H1 (cell line): ENCODE data around the gene GPR162. TPM values are rescaled to one million over a fixed set of nuclear protein-coding genes. Genes with fewer than 3 reads are reported as not detected.

Experiments used
- KDM5A ChIP-seq: fragments of 200-600 bp; IDR thresholded peaks from 2 replicates; pipeline ENCODE4 v1.7.1; 2012; ENCODE audit warnings: mild to moderate bottlenecking, low read length, inconsistent platforms, mixed read lengths
- SIRT6 ChIP-seq: IDR thresholded peaks from one replicate; pipeline ENCODE4 v1.7.1; 2012; ENCODE audit warnings: low read length, inconsistent platforms
- polyA plus RNA-seq, 7 experiments: library from polyadenylated mRNA; depleted of rRNA in 3 of 7; stranded (reverse) in 5 of 7; unstranded in 2 of 7; fragments of >200 nt in 5 of 7; fragments of 200-250 nt in 2 of 7; gene quantifications; 1 replicate in 5 of 7; 2 replicates in 1 of 7; 4 replicates in 1 of 7; pipeline versions ENCODE4 v1.2.1 to v1.2.3, GENCODE V29; 2011 to 2013; ENCODE audit warnings: missing spikeins in 2 of 7, mixed read lengths in 2 of 7
- total RNA-seq: library from RNA; stranded (reverse); fragmentation: NEBNext Ultra II Directional; extraction: Animal tissue kit (Norgen Biotek cat#: 25700); gene quantifications from 2 replicates; pipeline ENCODE4 v1.2.1, GENCODE V29; 2021
- TF ChIP-seq, protein P1 (sequence below): fragments of 300-600 bp; sonication (generic); IDR thresholded peaks from 2 replicates; pipeline ENCODE4 v1.7.1; 2012; ENCODE audit warnings: low read length, moderate library complexity, mild to moderate bottlenecking, inconsistent platforms; ENCODE audit not compliant: insufficient replicate concordance
- TF ChIP-seq, protein P2 (sequence below), 3 experiments: IDR thresholded peaks; 1 replicate in 2 of 3; 2 replicates in 1 of 3; pipeline versions ENCODE4 v1.5.1 to v1.6.1; 2011; ENCODE audit warnings: low read length in 3 of 3, mild to moderate bottlenecking in 3 of 3, inconsistent platforms in 2 of 3, low read depth in 1 of 3, moderate library complexity in 1 of 3; ENCODE audit not compliant: insufficient read depth in 1 of 3; ENCODE audit errors: control extremely low read depth in 1 of 3
- TF ChIP-seq, protein P3 (sequence below): IDR thresholded peaks from 2 replicates; pipeline ENCODE4 v1.6.1; 2011; ENCODE audit warnings: low read depth, mild to moderate bottlenecking, low read length; ENCODE audit not compliant: insufficient read depth

GPR162 gene
- total and polyA plus RNA-seq, 2 of the 8 experiments (the other 6 are each of a cell fraction or from before 2014, with no cell fraction given): 7.3 to 8.8 TPM

DNA sequence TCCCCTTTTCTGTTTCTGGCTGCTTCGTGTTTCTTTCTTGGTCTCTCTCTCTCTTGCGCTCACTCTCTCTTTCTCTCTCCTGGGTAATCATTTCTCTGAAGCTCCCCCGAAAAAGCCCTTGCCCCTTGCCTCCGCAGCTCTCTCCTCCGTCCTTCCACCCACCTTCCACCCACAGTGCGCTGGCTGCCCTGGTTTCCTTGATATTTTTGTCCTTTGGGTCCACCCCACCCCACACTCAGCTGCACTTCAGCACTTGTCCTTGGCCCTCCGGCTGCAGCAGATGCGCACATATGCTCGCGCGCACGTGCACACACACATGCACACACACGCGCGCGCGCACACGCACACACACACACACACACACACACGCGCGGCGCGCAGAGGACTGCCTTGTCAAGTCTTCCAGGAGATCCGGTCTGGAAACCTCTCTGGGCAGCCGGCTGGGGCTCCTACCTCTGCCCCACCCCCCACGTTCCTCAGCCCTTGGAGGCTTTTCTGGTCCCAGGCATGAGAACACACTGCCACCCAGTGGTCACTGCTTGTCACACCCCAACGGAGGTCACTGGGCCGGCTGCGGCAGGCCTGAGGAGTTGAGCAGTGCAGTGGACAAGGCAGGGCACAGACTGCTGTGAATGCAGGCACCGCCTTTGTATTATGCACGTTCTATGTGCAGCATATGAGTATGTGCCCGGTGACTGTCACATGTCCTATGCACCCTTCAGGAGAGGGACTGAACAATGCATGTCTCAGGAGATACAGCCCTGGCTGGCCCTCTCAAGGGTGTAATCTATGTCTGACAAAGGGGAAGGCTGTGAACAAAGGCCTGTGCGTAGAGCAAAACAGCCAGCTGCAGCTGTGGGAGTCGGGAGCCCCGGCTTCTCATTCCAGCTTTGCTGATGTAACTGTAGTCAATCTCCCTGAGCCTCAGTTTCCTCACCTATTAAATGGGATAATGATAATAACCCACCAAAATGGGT is 42.8 kb upstream of the GPR162 start (continued):
- TF ChIP-seq, protein P1, sequence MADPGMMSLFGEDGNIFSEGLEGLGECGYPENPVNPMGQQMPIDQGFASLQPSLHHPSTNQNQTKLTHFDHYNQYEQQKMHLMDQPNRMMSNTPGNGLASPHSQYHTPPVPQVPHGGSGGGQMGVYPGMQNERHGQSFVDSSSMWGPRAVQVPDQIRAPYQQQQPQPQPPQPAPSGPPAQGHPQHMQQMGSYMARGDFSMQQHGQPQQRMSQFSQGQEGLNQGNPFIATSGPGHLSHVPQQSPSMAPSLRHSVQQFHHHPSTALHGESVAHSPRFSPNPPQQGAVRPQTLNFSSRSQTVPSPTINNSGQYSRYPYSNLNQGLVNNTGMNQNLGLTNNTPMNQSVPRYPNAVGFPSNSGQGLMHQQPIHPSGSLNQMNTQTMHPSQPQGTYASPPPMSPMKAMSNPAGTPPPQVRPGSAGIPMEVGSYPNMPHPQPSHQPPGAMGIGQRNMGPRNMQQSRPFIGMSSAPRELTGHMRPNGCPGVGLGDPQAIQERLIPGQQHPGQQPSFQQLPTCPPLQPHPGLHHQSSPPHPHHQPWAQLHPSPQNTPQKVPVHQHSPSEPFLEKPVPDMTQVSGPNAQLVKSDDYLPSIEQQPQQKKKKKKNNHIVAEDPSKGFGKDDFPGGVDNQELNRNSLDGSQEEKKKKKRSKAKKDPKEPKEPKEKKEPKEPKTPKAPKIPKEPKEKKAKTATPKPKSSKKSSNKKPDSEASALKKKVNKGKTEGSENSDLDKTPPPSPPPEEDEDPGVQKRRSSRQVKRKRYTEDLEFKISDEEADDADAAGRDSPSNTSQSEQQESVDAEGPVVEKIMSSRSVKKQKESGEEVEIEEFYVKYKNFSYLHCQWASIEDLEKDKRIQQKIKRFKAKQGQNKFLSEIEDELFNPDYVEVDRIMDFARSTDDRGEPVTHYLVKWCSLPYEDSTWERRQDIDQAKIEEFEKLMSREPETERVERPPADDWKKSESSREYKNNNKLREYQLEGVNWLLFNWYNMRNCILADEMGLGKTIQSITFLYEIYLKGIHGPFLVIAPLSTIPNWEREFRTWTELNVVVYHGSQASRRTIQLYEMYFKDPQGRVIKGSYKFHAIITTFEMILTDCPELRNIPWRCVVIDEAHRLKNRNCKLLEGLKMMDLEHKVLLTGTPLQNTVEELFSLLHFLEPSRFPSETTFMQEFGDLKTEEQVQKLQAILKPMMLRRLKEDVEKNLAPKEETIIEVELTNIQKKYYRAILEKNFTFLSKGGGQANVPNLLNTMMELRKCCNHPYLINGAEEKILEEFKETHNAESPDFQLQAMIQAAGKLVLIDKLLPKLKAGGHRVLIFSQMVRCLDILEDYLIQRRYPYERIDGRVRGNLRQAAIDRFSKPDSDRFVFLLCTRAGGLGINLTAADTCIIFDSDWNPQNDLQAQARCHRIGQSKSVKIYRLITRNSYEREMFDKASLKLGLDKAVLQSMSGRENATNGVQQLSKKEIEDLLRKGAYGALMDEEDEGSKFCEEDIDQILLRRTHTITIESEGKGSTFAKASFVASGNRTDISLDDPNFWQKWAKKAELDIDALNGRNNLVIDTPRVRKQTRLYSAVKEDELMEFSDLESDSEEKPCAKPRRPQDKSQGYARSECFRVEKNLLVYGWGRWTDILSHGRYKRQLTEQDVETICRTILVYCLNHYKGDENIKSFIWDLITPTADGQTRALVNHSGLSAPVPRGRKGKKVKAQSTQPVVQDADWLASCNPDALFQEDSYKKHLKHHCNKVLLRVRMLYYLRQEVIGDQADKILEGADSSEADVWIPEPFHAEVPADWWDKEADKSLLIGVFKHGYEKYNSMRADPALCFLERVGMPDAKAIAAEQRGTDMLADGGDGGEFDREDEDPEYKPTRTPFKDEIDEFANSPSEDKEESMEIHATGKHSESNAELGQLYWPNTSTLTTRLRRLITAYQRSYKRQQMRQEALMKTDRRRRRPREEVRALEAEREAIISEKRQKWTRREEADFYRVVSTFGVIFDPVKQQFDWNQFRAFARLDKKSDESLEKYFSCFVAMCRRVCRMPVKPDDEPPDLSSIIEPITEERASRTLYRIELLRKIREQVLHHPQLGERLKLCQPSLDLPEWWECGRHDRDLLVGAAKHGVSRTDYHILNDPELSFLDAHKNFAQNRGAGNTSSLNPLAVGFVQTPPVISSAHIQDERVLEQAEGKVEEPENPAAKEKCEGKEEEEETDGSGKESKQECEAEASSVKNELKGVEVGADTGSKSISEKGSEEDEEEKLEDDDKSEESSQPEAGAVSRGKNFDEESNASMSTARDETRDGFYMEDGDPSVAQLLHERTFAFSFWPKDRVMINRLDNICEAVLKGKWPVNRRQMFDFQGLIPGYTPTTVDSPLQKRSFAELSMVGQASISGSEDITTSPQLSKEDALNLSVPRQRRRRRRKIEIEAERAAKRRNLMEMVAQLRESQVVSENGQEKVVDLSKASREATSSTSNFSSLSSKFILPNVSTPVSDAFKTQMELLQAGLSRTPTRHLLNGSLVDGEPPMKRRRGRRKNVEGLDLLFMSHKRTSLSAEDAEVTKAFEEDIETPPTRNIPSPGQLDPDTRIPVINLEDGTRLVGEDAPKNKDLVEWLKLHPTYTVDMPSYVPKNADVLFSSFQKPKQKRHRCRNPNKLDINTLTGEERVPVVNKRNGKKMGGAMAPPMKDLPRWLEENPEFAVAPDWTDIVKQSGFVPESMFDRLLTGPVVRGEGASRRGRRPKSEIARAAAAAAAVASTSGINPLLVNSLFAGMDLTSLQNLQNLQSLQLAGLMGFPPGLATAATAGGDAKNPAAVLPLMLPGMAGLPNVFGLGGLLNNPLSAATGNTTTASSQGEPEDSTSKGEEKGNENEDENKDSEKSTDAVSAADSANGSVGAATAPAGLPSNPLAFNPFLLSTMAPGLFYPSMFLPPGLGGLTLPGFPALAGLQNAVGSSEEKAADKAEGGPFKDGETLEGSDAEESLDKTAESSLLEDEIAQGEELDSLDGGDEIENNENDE: no peak
- TF ChIP-seq, protein P2, sequence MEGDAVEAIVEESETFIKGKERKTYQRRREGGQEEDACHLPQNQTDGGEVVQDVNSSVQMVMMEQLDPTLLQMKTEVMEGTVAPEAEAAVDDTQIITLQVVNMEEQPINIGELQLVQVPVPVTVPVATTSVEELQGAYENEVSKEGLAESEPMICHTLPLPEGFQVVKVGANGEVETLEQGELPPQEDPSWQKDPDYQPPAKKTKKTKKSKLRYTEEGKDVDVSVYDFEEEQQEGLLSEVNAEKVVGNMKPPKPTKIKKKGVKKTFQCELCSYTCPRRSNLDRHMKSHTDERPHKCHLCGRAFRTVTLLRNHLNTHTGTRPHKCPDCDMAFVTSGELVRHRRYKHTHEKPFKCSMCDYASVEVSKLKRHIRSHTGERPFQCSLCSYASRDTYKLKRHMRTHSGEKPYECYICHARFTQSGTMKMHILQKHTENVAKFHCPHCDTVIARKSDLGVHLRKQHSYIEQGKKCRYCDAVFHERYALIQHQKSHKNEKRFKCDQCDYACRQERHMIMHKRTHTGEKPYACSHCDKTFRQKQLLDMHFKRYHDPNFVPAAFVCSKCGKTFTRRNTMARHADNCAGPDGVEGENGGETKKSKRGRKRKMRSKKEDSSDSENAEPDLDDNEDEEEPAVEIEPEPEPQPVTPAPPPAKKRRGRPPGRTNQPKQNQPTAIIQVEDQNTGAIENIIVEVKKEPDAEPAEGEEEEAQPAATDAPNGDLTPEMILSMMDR (IDR thresholded peaks at IDR 0.05; ENCODE audit: control extremely low read depth in 1 of 3, insufficient read depth in 1 of 3, low read depth in 1 of 3, low read length in 3 of 3): peak in 2 of 3 experiments; percentile 95 to 98; a peak in 3 of 4 replicates
- TF ChIP-seq, protein P3, sequence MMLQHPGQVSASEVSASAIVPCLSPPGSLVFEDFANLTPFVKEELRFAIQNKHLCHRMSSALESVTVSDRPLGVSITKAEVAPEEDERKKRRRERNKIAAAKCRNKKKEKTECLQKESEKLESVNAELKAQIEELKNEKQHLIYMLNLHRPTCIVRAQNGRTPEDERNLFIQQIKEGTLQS: no peak
- TF ChIP-seq SIRT6 (no peak), KDM5A (no peak)
